WTC11 (cell line): Measurements from ENCODE around the gene PHLPP1. TPM values are rescaled to one million over a fixed set of nuclear protein-coding genes. Genes with fewer than 3 reads are reported as not detected.

Source experiments
- ATAC-seq: fragments of 200-7000 bp; cut with Tn5 transposase; 2 replicates; pipeline ENCODE4 v1.10.0; 2021; ENCODE audit warnings: mild to moderate bottlenecking, moderate library complexity
- CTCF ChIA-PET: fragments of 300-600 bp; sonication (Branson Sonifier 250); formaldehyde crosslinking; loops from one replicate; lab custom pipeline; 2021; ENCODE audit warnings: antibody characterized with exemption; lab: Charles Lee
- POLR2A ChIA-PET: fragments of 350-600 bp; sonication (Branson Sonifier 250); formaldehyde crosslinking; loops from one replicate; lab custom pipeline; 2021; ENCODE audit warnings: antibody characterized with exemption; lab: Charles Lee
- DNase-seq: peaks from one replicate; pipeline ENCODE4 v3.0.0; 2021; ENCODE audit warnings: low spot score
- H3K27ac Mint-ChIP-seq: 2 replicates; pipeline ENCODE4 v1.8.0; 2021; ENCODE audit warnings: mixed read lengths
- H3K27me3 Mint-ChIP-seq: 2 replicates; pipeline ENCODE4 v1.8.0; 2021; ENCODE audit warnings: low read depth, mild to moderate bottlenecking, moderate library complexity, mixed read lengths
- H3K36me3 Mint-ChIP-seq: 2 replicates; pipeline ENCODE4 v1.8.0; 2021; ENCODE audit warnings: mixed read lengths
- H3K4me1 Mint-ChIP-seq: 2 replicates; pipeline ENCODE4 v1.8.0; 2022; ENCODE audit warnings: mixed read lengths
- H3K4me3 Mint-ChIP-seq: 2 replicates; pipeline ENCODE4 v1.8.0; 2021; ENCODE audit warnings: mild to moderate bottlenecking, moderate library complexity, mixed read lengths
- H3K9me3 Mint-ChIP-seq: 2 replicates; pipeline ENCODE4 v1.8.0; 2021; ENCODE audit warnings: mixed read lengths
- ATF1 ChIP-seq: sonication (generic); formaldehyde crosslinking; IDR thresholded peaks from 2 replicates; pipeline ENCODE4 v1.8.1; 2023; ENCODE audit warnings: mild to moderate bottlenecking, moderate library complexity, missing genetic modification reagents
- CTCF ChIP-seq: fragments of 200-600 bp; IDR thresholded peaks from 2 replicates; pipeline ENCODE4 v1.8.0; 2022; ENCODE audit warnings: antibody characterized with exemption
- ELF4 ChIP-seq: sonication (generic); formaldehyde crosslinking; IDR thresholded peaks from 2 replicates; pipeline ENCODE4 v1.8.1; 2022; ENCODE audit warnings: low read depth, mild to moderate bottlenecking, moderate library complexity, missing genetic modification reagents
- FOXK1 ChIP-seq: sonication (generic); formaldehyde crosslinking; IDR thresholded peaks from 2 replicates; pipeline ENCODE4 v1.8.0; 2022; ENCODE audit warnings: mild to moderate bottlenecking, moderate library complexity, missing genetic modification reagents
- FOXP1 ChIP-seq: sonication (generic); formaldehyde crosslinking; IDR thresholded peaks from 2 replicates; pipeline ENCODE4 v1.8.0; 2022; ENCODE audit warnings: missing genetic modification reagents, mild to moderate bottlenecking, moderate library complexity, borderline replicate concordance
- GABPB1 ChIP-seq: sonication (generic); formaldehyde crosslinking; IDR thresholded peaks from 2 replicates; pipeline ENCODE4 v1.8.1; 2023; ENCODE audit warnings: mild to moderate bottlenecking, missing genetic modification reagents
- GTF2I ChIP-seq: fragments of 250-450 bp; sonication (Bioruptor Pico); conservative IDR thresholded peaks from 2 replicates; pipeline ENCODE4 v1.4.0; 2021; ENCODE audit warnings: mild to moderate bottlenecking
- IRF2 ChIP-seq: sonication (generic); formaldehyde crosslinking; IDR thresholded peaks from 2 replicates; pipeline ENCODE4 v1.8.0; 2022; ENCODE audit warnings: low read depth, missing genetic modification reagents, borderline replicate concordance
- MAX ChIP-seq: sonication (generic); formaldehyde crosslinking; IDR thresholded peaks from 2 replicates; pipeline ENCODE4 v1.8.0; 2022; ENCODE audit warnings: mild to moderate bottlenecking, missing genetic modification reagents
- MXD4 ChIP-seq: fragments of 250-450 bp; sonication (Bioruptor Pico); IDR thresholded peaks from 2 replicates; pipeline ENCODE4 v1.8.0; 2021; ENCODE audit warnings: mild to moderate bottlenecking, moderate library complexity, borderline replicate concordance
- NFATC4 ChIP-seq: fragments of 250-450 bp; sonication (Bioruptor Pico); IDR thresholded peaks from 2 replicates; pipeline ENCODE4 v1.9.0; 2021; ENCODE audit warnings: mild to moderate bottlenecking
- NR1H2 ChIP-seq: sonication (generic); formaldehyde crosslinking; IDR thresholded peaks from 2 replicates; pipeline ENCODE4 v1.9.0; 2021; ENCODE audit warnings: mild to moderate bottlenecking, moderate library complexity, missing genetic modification reagents
- PRRX2 ChIP-seq: fragments of 250-450 bp; sonication (Bioruptor Pico); IDR thresholded peaks from 2 replicates; pipeline ENCODE4 v1.8.0; 2021; ENCODE audit warnings: mild to moderate bottlenecking
- SP1 ChIP-seq: sonication (generic); formaldehyde crosslinking; conservative IDR thresholded peaks from 2 replicates; pipeline ENCODE4 v1.8.1; 2022; ENCODE audit warnings: missing genetic modification reagents
- STAT6 ChIP-seq: sonication (generic); formaldehyde crosslinking; conservative IDR thresholded peaks from 2 replicates; pipeline ENCODE4 v1.8.1; 2023; ENCODE audit warnings: mild to moderate bottlenecking, low read depth, missing genetic modification reagents, moderate library complexity
- TEAD4 ChIP-seq: sonication (generic); formaldehyde crosslinking; IDR thresholded peaks from 2 replicates; pipeline ENCODE4 v1.8.0; 2022; ENCODE audit warnings: mild to moderate bottlenecking, missing genetic modification reagents
- TP53 ChIP-seq: sonication (generic); formaldehyde crosslinking; IDR thresholded peaks from 2 replicates; pipeline ENCODE4 v1.8.1; 2023; ENCODE audit warnings: mild to moderate bottlenecking, missing genetic modification reagents
- ZBTB43 ChIP-seq: sonication (generic); formaldehyde crosslinking; IDR thresholded peaks from 2 replicates; pipeline ENCODE4 v1.8.1; 2023; ENCODE audit warnings: mild to moderate bottlenecking, missing genetic modification reagents
- ZNF121 ChIP-seq: sonication (generic); formaldehyde crosslinking; IDR thresholded peaks from 2 replicates; pipeline ENCODE4 v1.8.0; 2023; ENCODE audit warnings: missing genetic modification reagents
- ZNF138 ChIP-seq: sonication (generic); formaldehyde crosslinking; conservative IDR thresholded peaks from 2 replicates; pipeline ENCODE4 v1.8.1; 2022; ENCODE audit warnings: mild to moderate bottlenecking, moderate library complexity, missing genetic modification reagents
- ZNF281 ChIP-seq: sonication (generic); formaldehyde crosslinking; IDR thresholded peaks from 2 replicates; pipeline ENCODE4 v1.8.0; 2023; ENCODE audit warnings: mild to moderate bottlenecking, missing genetic modification reagents
- ZNF317 ChIP-seq: sonication (generic); formaldehyde crosslinking; IDR thresholded peaks from 2 replicates; pipeline ENCODE4 v1.8.1; 2023; ENCODE audit warnings: low read depth, mild to moderate bottlenecking, moderate library complexity, missing genetic modification reagents, borderline replicate concordance
- ZNF512 ChIP-seq: sonication (generic); formaldehyde crosslinking; IDR thresholded peaks from 2 replicates; pipeline ENCODE4 v1.8.1; 2022; ENCODE audit warnings: missing genetic modification reagents, borderline replicate concordance
- ZSCAN18 ChIP-seq: fragments of 250-450 bp; sonication (Bioruptor Pico); IDR thresholded peaks from 2 replicates; pipeline ENCODE4 v2.1.2; 2022; ENCODE audit warnings: mild to moderate bottlenecking, moderate library complexity
- total RNA-seq: library from RNA; stranded (reverse); gene quantifications from 3 replicates; pipeline ENCODE4 v1.2.3, GENCODE V29; 2021

PHLPP1 gene
- total RNA-seq, 1 experiment from 2014 or later, result 52.0 TPM

- TF ChIP-seq FOXK1 (CRISPR knock-in tag), result peak; percentile 72; the same call in 1 of the 2 replicates
- no peak for TF ChIP-seq STAT6
- 0 out of 2 replicates have a peak, but pooled peaks have one; percentile 22 for TF ChIP-seq MAX (CRISPR knock-in tag)
- TF ChIP-seq PRRX2, result no peak
- TF ChIP-seq TP53 (CRISPR knock-in tag), result no peak
- TF ChIP-seq FOXP1 (CRISPR knock-in tag), result no peak
- no peak for TF ChIP-seq ELF4
- TF ChIP-seq ZNF512 (CRISPR knock-in tag), result no peak
- no peak for TF ChIP-seq ZSCAN18 (CRISPR knock-in tag)
- no peak for TF ChIP-seq CTCF
- no peak for TF ChIP-seq ATF1 (CRISPR knock-in tag)
- TF ChIP-seq NFATC4 (CRISPR knock-in tag), result no peak
- TF ChIP-seq ZNF281 (CRISPR knock-in tag), result peak; percentile 95
- TF ChIP-seq GTF2I (CRISPR knock-in tag), result no peak
- TF ChIP-seq NR1H2 (CRISPR knock-in tag), result no peak
- TF ChIP-seq GABPB1, result no peak
- TF ChIP-seq, all 79 proteins: peak for 12
These were observed 36.0 kb downstream of the PHLPP1 start (continued) for GRCh38 chr18:62751341-62751821.

GRCh38 chr18:62751977-62752376, 36.6 kb downstream of the PHLPP1 start:
- ATAC-seq (peak; percentile 33), DNase-seq (no peak)
- TF ChIP-seq GABPB1 (no peak), ZNF121 (CRISPR knock-in tag) (peak; percentile 81; the same call in 1 of the 2 replicates), ZNF138 (no peak), ZBTB43 (CRISPR knock-in tag) (0 out of 2 replicates have a peak, but pooled peaks have one; percentile 3), IRF2 (CRISPR knock-in tag) (no peak), NR1H2 (CRISPR knock-in tag) (no peak), TEAD4 (CRISPR knock-in tag) (no peak), SP1 (CRISPR knock-in tag) (0 out of 2 replicates have a peak, but pooled peaks have one; percentile 11), MXD4 (no peak), ZNF317 (CRISPR knock-in tag) (no peak)
- Mint-ChIP-seq H3K36me3 (peaks cover 5% of the 10 kb centered on the region), H3K4me1 (peaks cover 88% of the 10 kb centered on the region), H3K9me3 (peaks cover 4% of the 10 kb centered on the region), H3K4me3 (peak overlapping the region; percentile 38), H3K27me3 (no peaks in the 10 kb centered on the region; the same call in 1 of the 2 replicates), H3K27ac (peak overlapping the region; percentile 98)
- ChIA-PET CTCF (no interaction called here), POLR2A (no interaction called here)
